Astrocyte of the cerebellum (primary cell): ENCODE measurements around the gene CSAG1.
"Not testable (repeated sequence)": the region's sequence is repeated elsewhere in the genome, so short reads cannot be mapped to it uniquely, and the experiment has no call there.

ENCODE experiments used
- DNase-seq: peaks from one replicate; pipeline ENCODE4 v3.0.0-alpha.2; 2011; ENCODE audit warnings: low read depth
- H3K4me3 ChIP-seq: 2 replicates; pipeline ENCODE4 v1.5.1; 2011; ENCODE audit warnings: mild to moderate bottlenecking, low read depth, low read length, moderate library complexity
- CTCF ChIP-seq: IDR thresholded peaks from 2 replicates; pipeline ENCODE4 v1.5.1; 2012; ENCODE audit warnings: low read length, low read depth, moderate library complexity, mild to moderate bottlenecking; ENCODE audit errors: missing control alignments
- in situ Hi-C: cut with HindIII; loops from 2 replicates; pipeline ENCODE4 v1.10.0; 2017; ENCODE audit warnings: low sequenced_read_pairs

CSAG1 gene, protein sequence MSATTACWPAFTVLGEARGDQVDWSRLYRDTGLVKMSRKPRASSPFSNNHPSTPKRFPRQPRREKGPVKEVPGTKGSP

GRCh38 chrX:152733261-152733975 lies at the start of gene CSAG1, which contains the start of gene MAGEA12:
CSAG1 (minus strand) TSS chrX:152733721; CDS start chrX:152732460, 1,261 bp downstream.
MAGEA12 (plus strand) TSS chrX:152733757; CDS start chrX:152736162, 2,405 bp downstream.
- no peak for DNase-seq
- no peak for TF ChIP-seq CTCF
- in situ Hi-C loops, result no loop called here
- no peak within 1 kb of the TSS for H3K4me3 ChIP-seq

GRCh38 chrX:152769549-152770289 lies 36.2 kb upstream of the CSAG1 start, which contains the start of gene MAGEA6:
MAGEA6 (minus strand) TSS chrX:152769689; CDS start chrX:152767650, 2,039 bp downstream.
- in situ Hi-C loops, H3K4me3 ChIP-seq, DNase-seq: not testable (repeated sequence)

DNA sequence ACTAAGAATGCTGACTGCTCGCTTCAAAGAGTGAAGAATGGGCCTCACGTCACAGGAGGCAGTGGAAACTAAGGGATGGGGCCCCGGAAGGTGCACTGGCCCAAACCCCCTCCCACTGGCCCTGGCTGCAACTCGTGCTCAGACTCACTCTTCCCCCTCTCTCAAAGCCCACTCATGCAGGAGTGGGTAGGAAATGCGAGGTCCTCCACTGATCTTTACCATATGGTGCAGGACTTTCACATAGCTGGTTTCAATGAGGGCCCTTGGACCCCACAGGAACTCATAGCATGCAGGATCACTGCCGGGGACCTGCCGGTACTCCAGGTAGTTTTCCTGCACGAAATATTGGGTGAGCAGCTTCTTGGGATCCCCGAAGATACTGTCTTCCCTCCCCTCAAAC lies 33.0 kb upstream of the CSAG1 start:
- H3K4me3 ChIP-seq, DNase-seq, in situ Hi-C loops: not testable (repeated sequence)

- H3K4me3 ChIP-seq, DNase-seq, in situ Hi-C loops: not testable (repeated sequence)
Observed at GRCh38 chrX:152761582-152761981, 28.1 kb upstream of the CSAG1 start.

DNA sequence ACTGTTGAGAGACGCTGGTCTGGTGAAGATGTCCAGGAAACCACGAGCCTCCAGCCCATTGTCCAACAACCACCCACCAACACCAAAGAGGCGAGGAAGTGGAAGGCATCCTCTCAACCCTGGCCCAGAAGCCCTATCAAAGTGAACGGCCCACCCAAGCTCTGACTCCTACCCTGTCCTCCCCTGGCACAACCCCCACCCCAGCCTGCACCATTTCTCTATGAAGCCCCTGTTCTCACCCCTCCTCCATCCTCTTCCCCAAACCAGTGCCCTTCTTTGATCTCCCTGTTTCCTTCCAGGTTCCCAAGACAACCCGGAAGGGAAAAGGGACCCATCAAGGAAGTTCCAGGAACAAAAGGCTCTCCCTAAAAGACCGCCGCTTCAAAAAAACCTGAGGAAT lies 26.0 kb upstream of the CSAG1 start:
- H3K4me3 ChIP-seq, DNase-seq, in situ Hi-C loops: not testable (repeated sequence)

DNA sequence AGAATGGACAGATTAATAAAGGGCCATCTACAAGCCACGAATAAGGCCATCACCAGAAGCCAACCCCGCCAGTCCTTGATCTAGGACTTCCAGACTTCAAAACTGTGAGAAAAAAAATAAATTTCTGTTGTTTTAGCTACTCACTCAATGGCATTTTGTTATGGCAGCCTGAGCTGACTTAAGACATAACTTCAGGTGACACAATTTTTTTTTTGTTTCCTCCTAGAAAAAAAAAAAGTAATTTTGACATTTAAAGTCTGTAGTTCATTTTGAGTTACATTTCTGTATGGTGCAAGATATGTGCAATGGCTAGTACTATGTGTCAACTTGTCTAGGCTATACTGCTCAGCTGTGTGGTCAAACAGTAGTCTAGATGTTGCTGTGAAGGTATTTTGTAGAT lies 25.4 kb upstream of the CSAG1 start, which contains the start of gene CSAG3:
Gene CSAG3, plus strand, starts transcription at position 301 of the 400 bp plus-strand sequence.
- DNase-seq, H3K4me3 ChIP-seq, in situ Hi-C loops: not testable (repeated sequence)

- H3K4me3 ChIP-seq, DNase-seq, in situ Hi-C loops: not testable (repeated sequence)
Observed at GRCh38 chrX:152754871-152755270, 21.4 kb upstream of the CSAG1 start.

DNA sequence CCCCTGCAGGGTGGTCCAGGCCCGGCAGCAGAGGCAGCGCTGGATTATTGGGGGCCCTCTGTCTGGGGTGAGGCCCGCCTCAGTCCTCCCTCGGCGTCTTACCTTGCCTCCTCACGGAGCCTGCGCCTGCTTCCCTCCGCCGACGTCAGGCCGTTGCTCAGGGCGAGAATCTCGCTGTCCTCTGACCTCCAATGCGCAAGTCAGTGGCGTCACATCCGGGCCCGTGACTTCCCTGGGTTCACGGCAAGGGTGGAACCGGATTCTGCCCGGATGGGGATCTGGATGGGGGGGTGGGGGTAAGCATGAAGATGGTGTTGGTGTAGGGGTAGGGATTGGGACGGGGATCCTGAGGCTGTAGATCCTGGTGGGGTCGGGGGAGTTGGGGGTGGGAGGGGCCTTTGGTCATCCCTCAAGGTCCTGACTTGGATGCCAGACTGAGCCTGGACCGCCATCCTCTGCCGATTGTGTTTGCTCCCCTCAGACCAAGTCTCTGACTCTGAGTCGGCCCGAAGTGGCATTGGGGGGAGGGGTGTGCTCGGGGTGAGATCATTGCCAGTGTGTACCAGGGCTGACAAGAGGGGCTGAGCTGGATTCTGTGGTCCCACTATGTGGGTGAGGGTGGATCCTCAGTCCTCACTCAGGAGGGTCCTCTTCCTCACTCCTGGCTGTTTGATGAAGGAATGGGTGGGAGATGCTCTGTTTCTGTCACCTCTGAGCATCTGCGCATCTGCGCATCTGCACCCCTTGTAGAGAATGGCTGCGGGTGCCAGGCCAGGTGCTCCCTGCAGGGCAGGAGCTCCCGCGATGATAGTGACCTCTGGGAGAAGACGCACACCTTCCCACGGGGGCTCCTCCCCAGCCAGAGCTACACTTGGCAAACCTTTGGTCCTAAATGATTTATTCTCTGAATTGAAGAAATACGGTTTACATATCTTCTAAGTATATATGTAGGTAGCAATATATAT lies 20.4 kb upstream of the CSAG1 start, which contains the start of gene MAGEA2:
Gene MAGEA2, minus strand, starts transcription at position 157 of the 965 bp plus-strand sequence. CDS start 2,479 bp downstream, outside the sequence.
- in situ Hi-C loops, H3K4me3 ChIP-seq, DNase-seq: not testable (repeated sequence)

DNA sequence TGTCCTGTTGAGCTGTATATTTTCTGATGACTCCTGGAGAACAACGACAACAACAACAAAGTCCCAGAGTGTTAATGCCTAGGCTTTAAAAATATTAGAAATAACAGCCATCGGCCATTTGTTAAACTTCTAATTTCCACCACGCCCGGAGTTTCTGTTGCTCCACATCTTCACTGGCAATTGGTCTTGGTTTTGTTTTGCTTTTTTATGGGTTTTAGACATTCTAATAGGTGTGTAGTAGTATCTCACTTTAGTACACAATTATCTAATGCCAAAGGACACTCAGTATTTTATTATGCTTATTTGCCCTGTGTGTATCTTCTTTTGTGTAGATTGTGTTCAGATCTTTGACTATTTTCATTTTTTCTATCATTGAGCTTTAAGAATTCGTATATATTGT lies 5.0 kb upstream of the CSAG1 start:
- no peak overlapping the region for H3K4me3 ChIP-seq
- in situ Hi-C loops, result no loop called here
- DNase-seq, result no peak
- TF ChIP-seq CTCF, result no peak

DNA sequence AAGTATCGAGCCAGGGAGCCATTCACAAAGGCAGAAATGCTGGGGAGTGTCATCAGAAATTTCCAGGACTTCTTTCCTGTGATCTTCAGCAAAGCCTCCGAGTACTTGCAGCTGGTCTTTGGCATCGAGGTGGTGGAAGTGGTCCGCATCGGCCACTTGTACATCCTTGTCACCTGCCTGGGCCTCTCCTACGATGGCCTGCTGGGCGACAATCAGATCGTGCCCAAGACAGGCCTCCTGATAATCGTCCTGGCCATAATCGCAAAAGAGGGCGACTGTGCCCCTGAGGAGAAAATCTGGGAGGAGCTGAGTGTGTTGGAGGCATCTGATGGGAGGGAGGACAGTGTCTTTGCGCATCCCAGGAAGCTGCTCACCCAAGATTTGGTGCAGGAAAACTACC lies 3.0 kb upstream of the CSAG1 start:
- H3K4me3 ChIP-seq, in situ Hi-C loops, DNase-seq: not testable (repeated sequence)
